Measurements from ENCODE around the gene GNG7. TPM values are rescaled to one million over a fixed set of nuclear protein-coding genes. Genes with fewer than 3 reads are reported as not detected.
"Not testable (repeated sequence)": the region's sequence is repeated elsewhere in the genome, so short reads cannot be mapped to it uniquely, and the experiment has no call there.

Gene GNG7
- total RNA-seq, 2 experiments from 2014 or later: 0.08 to 0.13 TPM

DNA sequence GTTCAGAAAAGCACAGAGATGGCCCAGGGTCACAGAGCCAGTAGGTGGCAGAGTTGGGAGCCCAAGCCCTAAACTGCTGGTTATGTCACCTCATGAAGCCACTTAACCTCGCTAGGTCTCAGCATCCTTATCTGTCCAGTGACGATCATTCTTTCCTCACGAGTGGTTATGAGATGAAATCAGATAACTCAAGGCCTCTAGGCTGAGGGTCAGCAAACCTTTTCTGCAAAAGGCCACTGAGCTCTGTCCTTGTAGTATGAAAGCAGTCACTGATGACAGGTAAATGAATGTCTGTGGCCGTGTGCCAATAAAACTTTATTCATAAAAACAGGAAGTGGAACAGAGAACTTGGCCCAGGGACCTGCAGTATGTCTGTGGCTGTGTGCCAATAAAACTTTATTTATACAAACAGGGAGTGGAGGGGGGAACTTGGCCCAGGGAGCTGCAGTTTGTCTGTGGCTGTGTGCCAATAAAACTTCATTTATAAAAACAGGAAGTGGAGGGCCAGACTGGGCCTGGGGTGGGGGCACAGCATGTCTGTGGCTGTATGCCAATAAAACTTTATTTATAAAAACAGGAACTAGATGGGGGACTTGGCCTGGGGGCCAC, 71.2 kb downstream of the GNG7 start:
- H3K36me3 Mint-ChIP-seq (ENCODE audit: low read depth): peaks cover 11% of the 10 kb centered on the region
- CTCF ChIA-PET: interaction anchor here (0.9 to 3.6 kb wide), 5 partner anchors 13 to 319 kb away, joined by 3 to 13 read pairs (median 4); partner anchors contain the start of gene GADD45B
- peaks cover 30% of the 10 kb centered on the region for H3K4me1 Mint-ChIP-seq (ENCODE audit: low read depth)
- no peak for DNase-seq
- H3K4me3 Mint-ChIP-seq: no peak overlapping the region
- H3K27me3 Mint-ChIP-seq (ENCODE audit: low read depth): no peaks in the 10 kb centered on the region
- POLR2A ChIA-PET: interaction anchor here (0.6 to 0.9 kb wide), 2 partner anchors 10 to 1353 kb away, joined by 3 to 6 read pairs; no protein-coding TSS in a partner anchor
- H3K9me3 Mint-ChIP-seq (ENCODE audit: insufficient read depth): peaks cover 15% of the 10 kb centered on the region
- no peak for ATAC-seq
- H3K27ac Mint-ChIP-seq: peak overlapping the region; percentile 30

DNA sequence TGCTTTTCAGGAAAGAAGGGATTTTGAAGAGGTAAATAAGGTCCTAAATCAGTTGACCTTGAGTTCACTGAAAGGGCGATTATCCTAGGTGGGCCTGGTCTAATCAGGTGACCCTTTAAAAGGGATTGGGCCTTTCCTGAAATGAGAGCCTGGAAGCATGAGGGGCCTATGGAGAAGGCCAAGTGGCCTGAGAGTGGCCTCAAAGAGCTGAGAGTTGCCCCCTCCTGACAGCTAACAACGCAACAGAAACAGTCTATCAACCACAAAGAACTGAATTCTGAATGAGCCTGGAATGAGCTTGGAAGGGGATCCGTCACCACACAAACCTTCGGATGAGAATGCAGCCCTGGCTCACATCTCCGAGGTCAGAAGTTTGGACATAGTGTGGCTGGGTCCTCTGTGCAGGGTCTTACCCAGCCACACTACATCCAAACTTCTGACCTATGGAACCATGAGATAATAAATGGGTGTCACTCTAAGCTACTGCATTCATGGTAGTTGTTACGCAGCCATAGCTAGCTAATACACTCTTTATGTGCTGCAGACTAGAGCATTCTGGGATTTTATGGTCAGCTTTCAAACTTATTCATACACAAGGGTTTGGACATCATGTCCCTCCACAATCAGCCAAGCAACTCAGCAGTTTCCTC, 72.0 kb downstream of the GNG7 start:
- no peaks in the 10 kb centered on the region for H3K27me3 Mint-ChIP-seq (ENCODE audit: low read depth)
- no peak for ATAC-seq
- POLR2A ChIA-PET: interaction anchor here (0.9 to 1.4 kb wide), 2 partner anchors 9 to 154 kb away, joined by 4 to 6 read pairs; partner anchors contain the start of gene GADD45B
- H3K36me3 Mint-ChIP-seq (ENCODE audit: low read depth): peaks cover 11% of the 10 kb centered on the region
- peaks cover 15% of the 10 kb centered on the region for H3K9me3 Mint-ChIP-seq (ENCODE audit: insufficient read depth)
- H3K4me3 Mint-ChIP-seq: no peak overlapping the region
- DNase-seq: no peak
- H3K4me1 Mint-ChIP-seq (ENCODE audit: low read depth): peaks cover 30% of the 10 kb centered on the region
- H3K27ac Mint-ChIP-seq: no peak overlapping the region
- CTCF ChIA-PET: interaction anchor here (0.9 to 3.6 kb wide), 5 partner anchors 12 to 320 kb away, joined by 3 to 13 read pairs (median 4); partner anchors contain the start of gene GADD45B

DNA sequence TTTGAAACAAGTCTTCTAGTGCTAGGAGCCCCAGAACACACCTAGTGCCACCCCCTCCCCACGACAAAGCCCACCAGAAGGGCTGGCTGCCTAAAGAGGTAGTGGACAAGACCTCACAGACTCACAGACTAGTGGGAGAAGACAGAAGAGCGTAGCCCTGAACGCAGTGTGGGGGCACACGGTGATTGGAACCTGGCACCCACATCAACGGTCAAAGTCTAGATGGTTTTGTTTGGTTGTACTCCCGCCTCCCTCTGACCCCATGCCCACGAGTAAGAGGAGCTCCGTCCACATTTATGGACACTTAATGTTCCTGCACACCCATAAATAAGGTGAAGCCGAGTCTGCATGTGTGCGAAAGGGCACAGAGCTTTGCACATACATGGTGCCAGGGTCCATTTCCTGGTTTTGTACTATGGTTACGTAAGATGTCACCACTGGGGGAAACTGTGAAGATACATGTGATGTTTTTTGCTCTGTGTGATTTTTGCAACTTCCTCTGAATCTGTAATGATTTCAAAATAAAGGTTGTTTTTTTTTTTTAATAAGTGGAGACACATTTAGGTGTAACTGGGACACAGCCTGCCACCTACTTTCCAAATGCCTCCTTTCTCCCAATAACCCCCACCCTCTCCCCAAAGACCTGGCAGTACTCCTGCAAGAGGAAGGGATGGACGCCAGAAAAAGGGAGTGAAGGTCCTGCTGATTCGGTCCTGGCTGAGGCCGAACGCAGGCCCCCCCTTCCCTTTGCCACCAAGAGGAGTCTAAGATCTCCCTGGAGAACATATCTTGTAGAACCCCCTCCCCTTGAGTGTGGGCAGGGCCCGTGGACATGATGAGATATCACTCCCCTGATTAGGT, 72.8 kb downstream of the GNG7 start:
- Mint-ChIP-seq H3K4me1 (ENCODE audit: low read depth) (peaks cover 33% of the 10 kb centered on the region), H3K4me3 (no peak overlapping the region), H3K9me3 (ENCODE audit: insufficient read depth) (peaks cover 15% of the 10 kb centered on the region), H3K36me3 (ENCODE audit: low read depth) (peaks cover 11% of the 10 kb centered on the region), H3K27me3 (ENCODE audit: low read depth) (no peaks in the 10 kb centered on the region), H3K27ac (no peak overlapping the region)
- POLR2A ChIA-PET: interaction anchor here (1.4 kb wide), 1 partner anchor 153 kb away, joined by 4 read pairs; the partner anchor contains the start of gene GADD45B
- CTCF ChIA-PET: interaction anchor here (0.9 to 3.6 kb wide), 4 partner anchors 15 to 153 kb away, joined by 3 to 13 read pairs (median 6); partner anchors contain the start of gene GADD45B
- no peak for DNase-seq
- ATAC-seq: no peak

DNA sequence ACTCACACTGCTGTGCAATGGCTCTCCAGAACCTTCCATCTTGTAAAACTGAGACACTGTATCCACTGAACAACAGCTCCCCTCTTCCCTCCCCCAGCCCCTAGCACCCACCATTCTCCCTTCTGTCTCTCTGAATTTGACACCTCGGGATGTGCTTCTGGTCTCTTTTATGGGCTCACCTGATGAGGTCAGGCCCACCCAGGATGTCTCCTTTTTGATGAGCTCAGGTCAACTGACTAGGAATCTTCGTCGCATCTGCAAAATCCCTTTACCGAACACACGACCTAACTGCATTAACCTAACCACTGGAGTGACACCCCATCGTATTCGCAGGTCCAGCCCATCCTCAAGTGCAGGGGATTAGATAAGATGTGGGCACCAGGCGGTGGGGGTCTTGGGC, 73.9 kb downstream of the GNG7 start:
- H3K4me1 Mint-ChIP-seq (ENCODE audit: low read depth): peaks cover 35% of the 10 kb centered on the region
- H3K27me3 Mint-ChIP-seq (ENCODE audit: low read depth): no peaks in the 10 kb centered on the region
- DNase-seq: no peak
- no peak overlapping the region for H3K4me3 Mint-ChIP-seq
- POLR2A ChIA-PET: interaction anchor here (0.6 kb wide), 1 partner anchor 1773 kb away, joined by 3 read pairs; no protein-coding TSS in a partner anchor
- peaks cover 11% of the 10 kb centered on the region for H3K36me3 Mint-ChIP-seq (ENCODE audit: low read depth)
- peaks cover 15% of the 10 kb centered on the region for H3K9me3 Mint-ChIP-seq (ENCODE audit: insufficient read depth)
- no peak for ATAC-seq
- CTCF ChIA-PET: interaction anchor here (1.0 to 3.6 kb wide), 6 partner anchors 8 to 153 kb away, joined by 3 to 15 read pairs (median 8); partner anchors contain the start of gene GADD45B
- H3K27ac Mint-ChIP-seq: no peak overlapping the region

DNA sequence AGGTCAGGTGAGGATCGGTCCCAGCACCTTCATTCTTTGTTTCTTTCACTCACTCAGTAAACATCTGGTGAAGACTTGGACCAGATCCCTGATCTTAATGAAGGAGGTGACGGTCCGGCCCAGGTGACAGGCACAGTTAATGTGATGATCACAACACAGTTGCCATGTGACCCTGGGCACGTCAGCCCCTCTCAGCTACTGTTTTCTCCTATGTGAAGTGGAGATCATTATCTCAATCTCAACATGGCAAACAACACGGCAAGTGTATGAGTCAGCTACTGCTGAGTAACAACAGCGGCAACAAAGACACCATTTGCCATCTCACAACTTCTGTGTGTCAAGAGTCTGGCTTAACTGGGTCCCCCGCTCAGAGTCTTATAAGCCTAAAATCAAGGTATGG, 74.6 kb downstream of the GNG7 start:
- Mint-ChIP-seq H3K4me1 (ENCODE audit: low read depth) (peaks cover 36% of the 10 kb centered on the region), H3K27me3 (ENCODE audit: low read depth) (no peaks in the 10 kb centered on the region), H3K27ac (no peak overlapping the region), H3K36me3 (ENCODE audit: low read depth) (peaks cover 11% of the 10 kb centered on the region), H3K9me3 (ENCODE audit: insufficient read depth) (peaks cover 15% of the 10 kb centered on the region), H3K4me3 (no peak overlapping the region)
- ChIA-PET POLR2A (interaction anchor here (0.6 to 1.2 kb wide), 2 partner anchors 151 to 1774 kb away, joined by 3 to 5 read pairs; no protein-coding TSS in a partner anchor), CTCF (interaction anchor here (1.0 to 2.2 kb wide), 6 partner anchors 9 to 152 kb away, joined by 3 to 15 read pairs (median 4); partner anchors contain the start of gene GADD45B)
- DNase-seq (no peak), ATAC-seq (no peak)

DNA sequence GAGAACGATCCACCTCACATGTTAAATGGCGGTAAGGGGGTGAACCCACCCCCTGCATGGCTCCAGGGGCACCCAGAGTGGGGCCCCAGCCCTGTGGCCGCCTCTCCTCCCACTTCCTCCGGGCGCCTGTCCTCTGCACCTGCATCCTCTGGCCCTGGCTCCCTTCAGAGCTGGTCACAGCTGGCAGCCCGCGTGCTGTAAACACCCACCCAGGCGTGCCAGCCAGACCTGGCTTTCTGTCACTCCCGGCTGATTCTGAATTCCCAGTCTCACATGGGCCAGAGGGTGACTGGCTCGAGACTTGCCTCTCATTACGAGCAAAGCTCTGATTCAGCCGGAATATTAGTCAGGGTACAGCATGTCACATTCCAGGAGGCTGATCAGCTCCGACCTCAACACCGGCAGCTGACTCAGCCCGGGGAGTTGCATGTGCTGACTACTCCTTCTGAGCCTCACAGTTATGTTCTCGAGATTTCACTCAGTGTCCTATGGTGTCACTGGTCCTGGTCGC, 75.1 kb downstream of the GNG7 start:
- H3K4me3 Mint-ChIP-seq: no peak overlapping the region
- H3K4me1 Mint-ChIP-seq (ENCODE audit: low read depth): peaks cover 39% of the 10 kb centered on the region

DNA sequence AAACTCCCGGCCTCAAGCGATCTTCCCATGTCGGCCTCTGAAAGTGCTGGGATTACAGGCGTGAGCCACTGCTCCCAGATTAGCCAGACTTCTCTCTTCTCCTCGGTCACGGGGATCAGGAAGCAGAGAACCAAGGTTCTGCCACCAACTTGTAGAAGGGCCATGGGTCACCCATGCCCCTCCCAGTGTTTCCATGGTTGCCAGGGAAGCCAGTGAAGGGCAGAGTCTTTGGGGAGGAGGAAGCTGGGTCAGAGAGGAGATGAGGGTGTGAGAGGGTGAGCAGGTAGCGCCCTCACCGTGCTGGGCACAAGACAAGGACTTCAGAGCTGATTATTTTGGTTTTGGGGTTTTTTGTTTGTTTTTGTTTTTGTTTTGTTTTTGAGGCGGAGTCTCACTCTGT, 77.1 kb downstream of the GNG7 start:
- POLR2A ChIA-PET: interaction anchor here (1.5 kb wide), 1 partner anchor 149 kb away, joined by 6 read pairs; the partner anchor contains the start of gene GADD45B
- Mint-ChIP-seq H3K36me3 (ENCODE audit: low read depth) (peaks cover 11% of the 10 kb centered on the region), H3K4me3 (no peak overlapping the region), H3K9me3 (ENCODE audit: insufficient read depth) (peaks cover 8% of the 10 kb centered on the region), H3K4me1 (ENCODE audit: low read depth) (peaks cover 51% of the 10 kb centered on the region), H3K27ac (peak overlapping the region; percentile 61), H3K27me3 (ENCODE audit: low read depth) (no peaks in the 10 kb centered on the region)
- DNase-seq: no peak
- no peak for ATAC-seq
- CTCF ChIA-PET: no interaction called here

More for the DNA sequence above, 75.1 kb downstream of the GNG7 start:
- Mint-ChIP-seq H3K27me3 (ENCODE audit: low read depth) (no peaks in the 10 kb centered on the region), H3K36me3 (ENCODE audit: low read depth) (peaks cover 11% of the 10 kb centered on the region), H3K27ac (peak overlapping the region; percentile 36), H3K9me3 (ENCODE audit: insufficient read depth) (peaks cover 15% of the 10 kb centered on the region)
- CTCF ChIA-PET: interaction anchor here (1.0 to 2.2 kb wide), 6 partner anchors 9 to 152 kb away, joined by 3 to 15 read pairs (median 4); partner anchors contain the start of gene GADD45B
- POLR2A ChIA-PET: interaction anchor here (1.2 kb wide), 1 partner anchor 151 kb away, joined by 5 read pairs; no protein-coding TSS in a partner anchor
- DNase-seq (no peak), ATAC-seq (no peak)

DNA sequence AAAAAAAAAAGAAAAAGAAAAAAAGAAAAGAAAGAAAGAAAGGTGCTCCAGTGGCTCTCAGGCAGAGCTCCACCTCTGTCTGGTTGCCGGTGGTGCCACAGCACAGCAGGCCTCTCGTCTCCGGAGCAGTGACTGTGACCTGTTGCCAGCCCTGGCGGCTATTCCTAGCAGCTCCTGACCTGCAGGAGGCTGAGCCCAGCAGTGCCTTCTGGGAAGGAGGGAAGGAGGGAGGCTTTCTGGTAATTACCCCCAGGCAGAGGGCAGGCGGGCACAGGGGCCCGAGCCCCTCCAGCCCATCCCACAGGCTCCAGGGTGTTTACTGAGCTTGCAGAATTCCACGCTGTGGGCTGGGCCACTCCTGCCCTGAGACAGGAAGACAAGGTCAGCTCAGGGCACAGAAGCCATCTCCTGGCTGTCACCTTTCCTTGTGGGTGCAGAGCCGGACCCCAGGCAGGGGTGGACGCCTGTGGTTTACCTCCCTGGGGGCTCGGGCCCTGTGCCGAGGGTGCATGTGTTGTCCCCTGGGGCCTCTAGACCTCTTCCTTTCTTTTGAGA, 77.9 kb downstream of the GNG7 start:
- ATAC-seq (no peak), DNase-seq (no peak)
- Mint-ChIP-seq H3K27ac (no peak overlapping the region), H3K4me3 (no peak overlapping the region), H3K4me1 (ENCODE audit: low read depth) (peaks cover 56% of the 10 kb centered on the region), H3K9me3 (ENCODE audit: insufficient read depth) (peaks cover under 1% of the 10 kb centered on the region), H3K36me3 (ENCODE audit: low read depth) (peaks cover 9% of the 10 kb centered on the region), H3K27me3 (ENCODE audit: low read depth) (no peaks in the 10 kb centered on the region)
- CTCF ChIA-PET: interaction anchor here (1.0 kb wide), 1 partner anchor 13 kb away, joined by 3 read pairs; no protein-coding TSS in a partner anchor
- POLR2A ChIA-PET: interaction anchor here (0.5 to 1.5 kb wide), 2 partner anchors 149 to 621 kb away, joined by 5 to 6 read pairs; partner anchors contain the start of gene GADD45B

DNA sequence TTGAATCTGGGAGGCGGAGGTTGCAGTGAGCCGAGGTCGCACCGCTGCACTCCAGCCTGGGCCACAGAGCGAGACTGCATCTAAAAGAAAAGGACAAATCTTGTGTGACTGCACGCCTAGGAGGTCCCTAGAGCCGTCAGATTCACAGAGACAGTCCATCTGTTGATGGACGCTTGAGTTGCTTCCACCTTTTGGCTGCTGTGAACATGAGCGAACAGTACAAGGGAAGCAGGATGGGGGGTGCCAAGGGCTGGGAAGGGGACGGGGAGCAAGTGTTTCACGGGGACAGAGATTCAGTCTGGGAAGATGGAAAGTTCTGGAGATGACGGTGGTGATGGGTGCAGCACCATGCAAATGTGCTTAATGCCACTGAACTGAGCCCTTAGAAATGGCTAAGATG, 78.7 kb downstream of the GNG7 start:
- ATAC-seq (no peak), DNase-seq (no peak)
- H3K9me3 Mint-ChIP-seq (ENCODE audit: insufficient read depth): no peaks in the 10 kb centered on the region
- no peaks in the 10 kb centered on the region for H3K27me3 Mint-ChIP-seq (ENCODE audit: low read depth)
- H3K36me3 Mint-ChIP-seq (ENCODE audit: low read depth): peaks cover 8% of the 10 kb centered on the region
- CTCF ChIA-PET: interaction anchor here (1.2 to 5.6 kb wide), 2 partner anchors 13 kb away, joined by 4 to 67 read pairs; no protein-coding TSS in a partner anchor
- H3K27ac Mint-ChIP-seq: peak overlapping the region; percentile 0
- POLR2A ChIA-PET: interaction anchor here (8.7 kb wide), 1 partner anchor 147 kb away, joined by 143 read pairs; the partner anchor contains the start of gene GADD45B
- peaks cover 60% of the 10 kb centered on the region for H3K4me1 Mint-ChIP-seq (ENCODE audit: low read depth)
- no peak overlapping the region for H3K4me3 Mint-ChIP-seq

DNA sequence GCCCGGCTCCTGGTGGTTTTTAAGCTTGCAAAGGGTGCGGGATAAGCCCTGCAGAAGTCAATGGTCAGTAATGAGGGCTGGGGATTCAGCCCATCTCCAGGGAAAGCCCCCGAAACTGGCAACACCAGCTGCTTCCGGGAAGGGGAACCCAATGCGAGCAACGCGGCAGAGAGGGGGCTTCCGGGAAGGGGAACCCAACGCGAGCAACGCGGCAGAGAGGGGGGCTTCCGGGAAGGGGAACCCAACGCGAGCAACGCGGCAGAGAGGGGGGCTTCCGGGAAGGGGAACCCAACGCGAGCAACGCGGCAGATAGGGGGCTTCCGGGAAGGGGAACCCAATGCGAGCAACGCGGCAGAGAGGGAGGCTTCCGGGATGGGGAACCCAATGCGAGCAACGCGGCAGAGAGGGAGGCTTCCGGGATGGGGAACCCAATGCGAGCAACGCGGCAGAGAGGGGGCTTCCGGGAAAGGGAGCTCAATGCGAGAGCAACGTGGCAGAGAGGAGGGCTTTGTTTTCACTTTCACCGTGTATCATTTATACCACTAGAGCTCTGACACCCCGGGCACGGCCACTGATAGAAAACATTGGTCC, 80.0 kb downstream of the GNG7 start:
- not testable (repeated sequence) for H3K36me3 Mint-ChIP-seq (ENCODE audit: low read depth); H3K27me3 Mint-ChIP-seq (ENCODE audit: low read depth); ATAC-seq; H3K9me3 Mint-ChIP-seq (ENCODE audit: insufficient read depth)
- ChIA-PET CTCF (interaction anchor here (1.2 to 8.4 kb wide), 7 partner anchors 8 to 145 kb away, joined by 4 to 98 read pairs (median 12); partner anchors contain the start of gene GADD45B), POLR2A (interaction anchor here (0.6 to 8.7 kb wide), 5 partner anchors 9 to 352 kb away, joined by 3 to 143 read pairs (median 4); partner anchors contain the start of gene GADD45B)
- Mint-ChIP-seq H3K4me3 (peak overlapping the region; percentile 64), H3K27ac (peak overlapping the region; percentile 95), H3K4me1 (ENCODE audit: low read depth) (peaks cover 68% of the 10 kb centered on the region)
- peak; percentile 73 for DNase-seq
